ENCODE results near the gene ARL2.
A peak's percentile ranks its signal among the peaks of the same experiment; 100 is the strongest.

ARL2 gene

DNA sequence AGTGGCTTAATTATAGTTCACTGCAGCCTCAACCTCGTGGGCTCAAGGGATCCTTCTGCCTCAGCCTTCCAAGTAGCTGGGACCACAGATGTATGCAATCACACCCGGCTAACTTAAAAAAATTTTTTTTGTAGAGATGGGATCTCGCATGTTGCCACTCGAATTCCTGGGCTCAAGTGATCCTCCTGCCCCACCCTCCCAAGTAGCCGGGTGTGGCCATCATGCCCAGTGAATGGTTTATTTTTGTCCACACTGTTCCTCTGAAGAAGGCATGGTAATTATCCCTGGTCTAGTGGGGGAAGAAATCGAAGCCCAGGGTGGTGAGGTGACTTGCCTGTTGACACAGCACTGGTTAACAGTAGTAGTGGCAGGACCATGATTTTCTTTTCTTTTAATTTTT, 28.9 kb downstream of the ARL2 start:
- no peaks in the 10 kb centered on the region for H3K4me1 ChIP-seq (ENCODE audit: control insufficient read depth, low read depth, low read length)
- H3K27me3 ChIP-seq (ENCODE audit: insufficient read depth, low read length, poor library complexity): no peaks in the 10 kb centered on the region
- H2BK15ac ChIP-seq (replicated peaks; ENCODE audit: low read depth): no peak overlapping the region
- no peak overlapping the region for H2AK5ac ChIP-seq (ENCODE audit: low read length)
- no peak overlapping the region for H3K9ac ChIP-seq (ENCODE audit: low read length)
- H2BK5ac ChIP-seq (ENCODE audit: low read length): no peak overlapping the region
- H3K18ac ChIP-seq (ENCODE audit: low read length): no peak overlapping the region
- H3K27ac ChIP-seq (ENCODE audit: low read depth, low read length): no peak overlapping the region
- no CpG with 5 or more reads among the region's 6 CpGs for WGBS (ENCODE audit: extremely low coverage, insufficient coverage, low lambda C conversion rate)
- no peak overlapping the region for H4K5ac ChIP-seq (ENCODE audit: low read length)
- H3K36me3 ChIP-seq (ENCODE audit: control insufficient read depth, insufficient read depth, low read length): peaks cover 2% of the 10 kb centered on the region
- H3K4me3 ChIP-seq (ENCODE audit: low read length): no peak overlapping the region
- H3K4me2 ChIP-seq (ENCODE audit: low read length): no peak overlapping the region
- no peak overlapping the region for H3K4ac ChIP-seq (ENCODE audit: low read depth, low read length)
- peaks cover 7% of the 10 kb centered on the region for H3K79me1 ChIP-seq (ENCODE audit: low read length)
- DNase-seq: no peak
- H4K8ac ChIP-seq (ENCODE audit: low read depth, low read length): no peak overlapping the region
- peaks cover 2% of the 10 kb centered on the region for H3K79me2 ChIP-seq (ENCODE audit: control insufficient read depth, insufficient read depth, low read length)
- H3K56ac ChIP-seq (ENCODE audit: low read length): no peak overlapping the region
- H3K23ac ChIP-seq (ENCODE audit: low read length): no peak overlapping the region
- H2BK120ac ChIP-seq (ENCODE audit: low read depth, low read length): no peak overlapping the region

- Histone ChIP-seq H3K79me1 (ENCODE audit: low read length) (peaks cover 7% of the 10 kb centered on the region), H3K27me3 (ENCODE audit: insufficient read depth, low read length, poor library complexity) (no peaks in the 10 kb centered on the region), H3K23ac (ENCODE audit: low read length) (no peak overlapping the region), H3K56ac (ENCODE audit: low read length) (no peak overlapping the region), H4K5ac (ENCODE audit: low read length) (no peak overlapping the region), H3K4ac (ENCODE audit: low read depth, low read length) (no peak overlapping the region), H2BK15ac (replicated peaks; ENCODE audit: low read depth) (no peak overlapping the region), H3K9ac (ENCODE audit: low read length) (no peak overlapping the region), H3K4me2 (ENCODE audit: low read length) (no peak overlapping the region), H2BK120ac (ENCODE audit: low read depth, low read length) (no peak overlapping the region), H3K79me2 (ENCODE audit: control insufficient read depth, insufficient read depth, low read length) (peaks cover 2% of the 10 kb centered on the region), H3K18ac (ENCODE audit: low read length) (no peak overlapping the region), H3K4me1 (ENCODE audit: control insufficient read depth, low read depth, low read length) (peaks cover 5% of the 10 kb centered on the region), H3K27ac (ENCODE audit: low read depth, low read length) (no peak overlapping the region), H4K8ac (ENCODE audit: low read depth, low read length) (no peak overlapping the region), H3K4me3 (ENCODE audit: low read length) (no peak overlapping the region), H3K36me3 (ENCODE audit: control insufficient read depth, insufficient read depth, low read length) (peaks cover 2% of the 10 kb centered on the region), H2BK5ac (ENCODE audit: low read length) (no peak overlapping the region), H2AK5ac (ENCODE audit: low read length) (no peak overlapping the region)
- no peak for DNase-seq
- no CpG with 5 or more reads among the region's 23 CpGs for WGBS (ENCODE audit: extremely low coverage, insufficient coverage, low lambda C conversion rate)
These were observed 30.0 kb downstream of the ARL2 start for GRCh38 chr11:65043881-65044501.

DNA sequence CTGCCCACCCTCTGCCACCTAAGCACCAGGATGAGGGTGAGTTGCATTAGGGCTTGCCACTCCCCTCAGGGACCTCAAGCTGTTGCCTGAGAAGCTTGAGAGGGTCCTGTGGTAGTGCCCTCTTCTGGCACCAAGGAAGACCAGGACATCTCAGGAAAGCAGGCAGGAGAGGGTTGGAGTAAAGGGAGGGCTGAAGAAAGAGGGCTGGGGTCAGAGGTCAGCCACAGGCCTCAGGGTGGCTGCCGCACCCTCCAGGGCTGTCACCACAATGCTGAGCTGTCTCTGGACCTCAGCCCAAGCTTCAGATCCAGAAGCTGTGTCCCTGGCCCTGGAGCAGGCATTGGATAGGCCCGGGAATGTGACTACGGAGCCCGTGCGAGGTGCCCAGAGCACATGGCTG, 31.1 kb downstream of the ARL2 start:
- DNase-seq: no peak
- Histone ChIP-seq H3K79me1 (ENCODE audit: low read length) (peaks cover 7% of the 10 kb centered on the region), H4K5ac (ENCODE audit: low read length) (no peak overlapping the region), H3K4me1 (ENCODE audit: control insufficient read depth, low read depth, low read length) (peaks cover 5% of the 10 kb centered on the region), H2BK5ac (ENCODE audit: low read length) (no peak overlapping the region), H3K56ac (ENCODE audit: low read length) (no peak overlapping the region), H3K79me2 (ENCODE audit: control insufficient read depth, insufficient read depth, low read length) (peaks cover 2% of the 10 kb centered on the region), H3K23ac (ENCODE audit: low read length) (no peak overlapping the region), H3K27ac (ENCODE audit: low read depth, low read length) (no peak overlapping the region), H3K4ac (ENCODE audit: low read depth, low read length) (no peak overlapping the region), H3K9ac (ENCODE audit: low read length) (no peak overlapping the region), H3K36me3 (ENCODE audit: control insufficient read depth, insufficient read depth, low read length) (peaks cover 2% of the 10 kb centered on the region), H2BK120ac (ENCODE audit: low read depth, low read length) (no peak overlapping the region), H2BK15ac (replicated peaks; ENCODE audit: low read depth) (no peak overlapping the region), H2AK5ac (ENCODE audit: low read length) (no peak overlapping the region), H3K4me3 (ENCODE audit: low read length) (no peak overlapping the region), H4K8ac (ENCODE audit: low read depth, low read length) (no peak overlapping the region), H3K27me3 (ENCODE audit: insufficient read depth, low read length, poor library complexity) (no peaks in the 10 kb centered on the region), H3K4me2 (ENCODE audit: low read length) (no peak overlapping the region), H3K18ac (ENCODE audit: low read length) (no peak overlapping the region)
- WGBS (ENCODE audit: extremely low coverage, insufficient coverage, low lambda C conversion rate): no CpG with 5 or more reads among the region's 5 CpGs

DNA sequence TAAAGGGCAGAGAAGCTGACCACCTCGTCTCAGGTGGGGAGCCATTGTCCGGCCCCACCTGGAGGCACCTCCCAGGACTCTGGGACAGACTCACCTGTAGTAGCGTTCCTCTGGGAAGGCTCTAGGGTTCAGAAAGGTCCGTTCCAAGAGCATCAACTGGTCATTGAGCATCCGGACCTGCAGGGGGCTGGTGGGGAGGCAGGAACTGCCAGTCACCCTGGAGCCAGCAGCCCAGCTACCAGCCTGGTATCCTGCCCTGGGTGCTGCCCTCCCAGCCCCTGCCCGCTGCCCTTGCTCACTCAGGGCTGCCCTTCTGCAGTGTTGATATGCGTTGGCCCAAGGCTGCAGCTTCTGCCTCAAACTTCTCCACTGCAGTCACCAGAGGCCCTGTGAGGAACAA, 31.8 kb downstream of the ARL2 start:
- H3K18ac ChIP-seq (ENCODE audit: low read length): no peak overlapping the region

GRCh38 chr11:65047581-65048422, 33.8 kb downstream of the ARL2 start:
- Histone ChIP-seq H3K27me3 (ENCODE audit: insufficient read depth, low read length, poor library complexity) (no peaks in the 10 kb centered on the region), H3K79me2 (ENCODE audit: control insufficient read depth, insufficient read depth, low read length) (no peaks in the 10 kb centered on the region), H3K4me1 (ENCODE audit: control insufficient read depth, low read depth, low read length) (peaks cover 5% of the 10 kb centered on the region), H2AK5ac (ENCODE audit: low read length) (no peak overlapping the region), H3K9ac (ENCODE audit: low read length) (peak overlapping the region; percentile 58), H3K36me3 (ENCODE audit: control insufficient read depth, insufficient read depth, low read length) (peaks cover 2% of the 10 kb centered on the region), H2BK120ac (ENCODE audit: low read depth, low read length) (no peak overlapping the region), H3K4ac (ENCODE audit: low read depth, low read length) (no peak overlapping the region), H3K4me3 (ENCODE audit: low read length) (no peak overlapping the region), H4K5ac (ENCODE audit: low read length) (no peak overlapping the region), H3K18ac (ENCODE audit: low read length) (no peak overlapping the region), H4K8ac (ENCODE audit: low read depth, low read length) (no peak overlapping the region), H3K56ac (ENCODE audit: low read length) (peak overlapping the region; percentile 67), H2BK15ac (replicated peaks; ENCODE audit: low read depth) (no peak overlapping the region), H3K23ac (ENCODE audit: low read length) (no peak overlapping the region), H3K79me1 (ENCODE audit: low read length) (peaks cover 5% of the 10 kb centered on the region), H2BK5ac (ENCODE audit: low read length) (no peak overlapping the region), H3K27ac (ENCODE audit: low read depth, low read length) (no peak overlapping the region), H3K4me2 (ENCODE audit: low read length) (peak overlapping the region; percentile 59)
- WGBS (ENCODE audit: extremely low coverage, insufficient coverage, low lambda C conversion rate): no CpG with 5 or more reads among the region's 56 CpGs
- no peak for DNase-seq

More for the DNA sequence above, 31.8 kb downstream of the ARL2 start:
- Histone ChIP-seq H3K9ac (ENCODE audit: low read length) (no peak overlapping the region), H3K4me1 (ENCODE audit: control insufficient read depth, low read depth, low read length) (peaks cover 5% of the 10 kb centered on the region), H3K4ac (ENCODE audit: low read depth, low read length) (no peak overlapping the region), H3K27me3 (ENCODE audit: insufficient read depth, low read length, poor library complexity) (no peaks in the 10 kb centered on the region), H3K79me2 (ENCODE audit: control insufficient read depth, insufficient read depth, low read length) (peaks cover 2% of the 10 kb centered on the region), H2BK15ac (replicated peaks; ENCODE audit: low read depth) (no peak overlapping the region), H3K27ac (ENCODE audit: low read depth, low read length) (no peak overlapping the region), H3K56ac (ENCODE audit: low read length) (no peak overlapping the region), H2AK5ac (ENCODE audit: low read length) (no peak overlapping the region), H3K36me3 (ENCODE audit: control insufficient read depth, insufficient read depth, low read length) (peaks cover 2% of the 10 kb centered on the region), H3K4me3 (ENCODE audit: low read length) (no peak overlapping the region), H3K4me2 (ENCODE audit: low read length) (no peak overlapping the region), H2BK120ac (ENCODE audit: low read depth, low read length) (no peak overlapping the region), H2BK5ac (ENCODE audit: low read length) (no peak overlapping the region), H3K79me1 (ENCODE audit: low read length) (peaks cover 7% of the 10 kb centered on the region), H3K23ac (ENCODE audit: low read length) (no peak overlapping the region), H4K5ac (ENCODE audit: low read length) (no peak overlapping the region), H4K8ac (ENCODE audit: low read depth, low read length) (no peak overlapping the region)
- no peak for DNase-seq
- WGBS (ENCODE audit: extremely low coverage, insufficient coverage, low lambda C conversion rate): no CpG with 5 or more reads among the region's 7 CpGs

Data from mesendoderm (in vitro differentiated cells).